GM12801 (cell line): ENCODE measurements around the gene UACA.

ENCODE experiments used
- TF ChIP-seq, protein P1 (sequence below): IDR thresholded peaks from one replicate; pipeline ENCODE4 v1.5.1; 2011; ENCODE audit warnings: control low read depth; ENCODE audit not compliant: insufficient read length; ENCODE audit errors: extremely low read depth

UACA gene

DNA sequence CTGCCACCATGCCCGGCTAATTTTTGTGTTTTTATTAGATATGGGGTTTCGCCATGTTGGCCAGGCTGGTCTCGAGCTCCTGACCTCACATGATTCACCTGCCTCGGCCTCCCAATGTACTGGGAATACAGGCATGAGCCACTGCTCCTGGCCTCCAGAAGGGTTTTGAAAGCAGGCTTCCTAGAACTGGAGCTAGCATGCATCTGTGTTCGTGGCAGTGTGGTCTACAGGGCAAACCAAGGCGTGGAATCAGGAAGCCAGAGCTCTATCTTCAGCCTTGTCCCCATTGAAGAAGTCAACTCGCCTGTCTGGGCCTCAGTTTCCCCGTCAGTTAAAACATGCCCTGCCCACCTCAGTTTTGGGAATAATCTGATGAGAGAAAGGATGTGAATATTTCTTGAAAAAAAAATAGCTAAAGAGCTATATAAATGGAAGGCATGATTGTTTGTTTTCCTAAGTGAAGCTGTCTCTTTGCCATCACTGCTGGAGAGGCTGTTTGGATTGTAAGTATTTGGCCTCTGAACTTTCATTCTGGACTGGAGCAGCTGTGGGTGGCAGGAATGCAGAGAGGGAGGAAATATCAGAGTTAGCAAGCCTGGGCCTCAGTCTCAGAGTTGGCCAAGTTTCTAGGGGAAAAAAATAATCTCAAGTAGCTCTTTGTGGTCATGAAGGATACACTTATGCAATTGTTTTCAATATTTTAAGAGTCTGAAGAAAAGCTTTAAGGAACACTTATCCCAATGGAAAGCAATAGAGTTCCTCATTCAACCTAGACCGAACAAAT lies 36.5 kb upstream of the UACA start:
- TF ChIP-seq, protein P1, sequence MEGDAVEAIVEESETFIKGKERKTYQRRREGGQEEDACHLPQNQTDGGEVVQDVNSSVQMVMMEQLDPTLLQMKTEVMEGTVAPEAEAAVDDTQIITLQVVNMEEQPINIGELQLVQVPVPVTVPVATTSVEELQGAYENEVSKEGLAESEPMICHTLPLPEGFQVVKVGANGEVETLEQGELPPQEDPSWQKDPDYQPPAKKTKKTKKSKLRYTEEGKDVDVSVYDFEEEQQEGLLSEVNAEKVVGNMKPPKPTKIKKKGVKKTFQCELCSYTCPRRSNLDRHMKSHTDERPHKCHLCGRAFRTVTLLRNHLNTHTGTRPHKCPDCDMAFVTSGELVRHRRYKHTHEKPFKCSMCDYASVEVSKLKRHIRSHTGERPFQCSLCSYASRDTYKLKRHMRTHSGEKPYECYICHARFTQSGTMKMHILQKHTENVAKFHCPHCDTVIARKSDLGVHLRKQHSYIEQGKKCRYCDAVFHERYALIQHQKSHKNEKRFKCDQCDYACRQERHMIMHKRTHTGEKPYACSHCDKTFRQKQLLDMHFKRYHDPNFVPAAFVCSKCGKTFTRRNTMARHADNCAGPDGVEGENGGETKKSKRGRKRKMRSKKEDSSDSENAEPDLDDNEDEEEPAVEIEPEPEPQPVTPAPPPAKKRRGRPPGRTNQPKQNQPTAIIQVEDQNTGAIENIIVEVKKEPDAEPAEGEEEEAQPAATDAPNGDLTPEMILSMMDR = no peak

DNA sequence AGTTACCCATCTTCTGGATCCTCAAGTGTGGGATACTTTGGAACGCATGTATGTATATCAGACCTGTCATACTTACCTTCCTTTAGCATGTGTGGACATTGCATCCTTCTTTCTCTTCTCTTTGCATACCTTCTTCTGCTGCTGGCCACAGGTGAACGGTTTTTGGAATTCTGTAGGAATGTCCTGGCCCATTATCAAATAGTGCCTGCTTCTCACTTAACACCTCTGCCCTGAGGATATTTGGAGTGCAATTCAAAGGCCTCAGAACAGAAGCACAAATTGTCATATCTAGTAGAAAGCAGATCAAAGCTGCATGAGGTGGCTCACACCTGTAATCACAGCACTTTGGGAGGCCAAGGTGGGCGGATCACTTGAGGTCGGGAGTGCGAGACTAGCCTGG lies 34.1 kb upstream of the UACA start:
- TF ChIP-seq, protein P1 = no peak

DNA sequence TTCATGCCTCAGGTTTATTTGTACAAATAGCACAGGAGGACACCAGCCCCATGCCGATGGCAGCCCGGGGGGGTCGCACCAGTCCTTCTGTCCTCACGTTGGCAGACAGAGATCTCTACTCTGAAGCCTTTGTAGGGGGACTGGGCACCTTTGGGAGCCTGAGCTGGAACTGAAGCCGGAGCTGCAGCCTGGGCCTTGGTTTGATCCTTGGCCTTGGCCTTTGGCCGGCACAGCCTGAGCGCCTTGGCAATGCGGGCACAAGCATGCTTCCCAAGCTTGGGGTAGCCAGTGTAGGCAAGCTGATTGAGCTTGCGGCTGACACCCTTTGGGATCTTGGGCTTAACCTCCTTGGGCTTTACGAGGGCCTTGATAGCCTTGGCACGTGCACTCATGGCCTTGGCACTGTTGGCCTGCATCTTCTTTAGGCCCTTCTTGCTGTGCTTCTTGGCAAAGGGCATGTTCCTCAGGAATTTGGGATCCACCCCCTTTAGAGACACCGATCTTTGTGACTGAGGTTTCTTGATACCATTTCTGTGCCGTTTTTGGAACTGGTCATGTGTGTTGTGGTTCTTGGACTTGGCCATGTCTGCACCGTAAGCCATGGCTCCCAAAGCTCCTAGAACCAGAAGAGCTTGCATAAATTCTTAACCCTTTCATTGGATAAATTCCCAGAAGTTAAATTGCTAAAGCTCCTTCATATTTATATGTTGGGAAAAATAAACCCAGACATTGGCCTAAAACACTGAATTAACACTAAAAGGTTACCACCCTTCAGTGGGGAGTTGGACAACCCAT lies 33.4 kb upstream of the UACA start:
- TF ChIP-seq, protein P1 = no peak

DNA sequence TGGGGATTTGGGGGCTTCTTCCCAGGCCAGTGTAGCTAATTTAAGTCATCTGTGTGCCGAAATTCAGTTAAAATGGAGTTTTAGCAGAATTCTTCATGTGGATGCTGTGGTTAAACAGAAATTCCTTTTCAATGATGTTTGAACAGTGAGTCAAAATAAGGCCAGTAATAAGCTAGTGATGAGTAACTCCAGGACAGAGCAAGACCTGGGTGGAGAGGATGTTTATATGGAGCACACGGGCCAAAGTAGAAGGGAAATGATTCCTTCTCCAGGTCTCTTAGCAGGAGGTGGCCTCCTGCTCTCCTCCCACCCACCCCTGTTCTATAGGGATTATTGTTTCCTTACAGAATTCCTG lies 31.9 kb upstream of the UACA start:
- TF ChIP-seq, protein P1 = no peak

DNA sequence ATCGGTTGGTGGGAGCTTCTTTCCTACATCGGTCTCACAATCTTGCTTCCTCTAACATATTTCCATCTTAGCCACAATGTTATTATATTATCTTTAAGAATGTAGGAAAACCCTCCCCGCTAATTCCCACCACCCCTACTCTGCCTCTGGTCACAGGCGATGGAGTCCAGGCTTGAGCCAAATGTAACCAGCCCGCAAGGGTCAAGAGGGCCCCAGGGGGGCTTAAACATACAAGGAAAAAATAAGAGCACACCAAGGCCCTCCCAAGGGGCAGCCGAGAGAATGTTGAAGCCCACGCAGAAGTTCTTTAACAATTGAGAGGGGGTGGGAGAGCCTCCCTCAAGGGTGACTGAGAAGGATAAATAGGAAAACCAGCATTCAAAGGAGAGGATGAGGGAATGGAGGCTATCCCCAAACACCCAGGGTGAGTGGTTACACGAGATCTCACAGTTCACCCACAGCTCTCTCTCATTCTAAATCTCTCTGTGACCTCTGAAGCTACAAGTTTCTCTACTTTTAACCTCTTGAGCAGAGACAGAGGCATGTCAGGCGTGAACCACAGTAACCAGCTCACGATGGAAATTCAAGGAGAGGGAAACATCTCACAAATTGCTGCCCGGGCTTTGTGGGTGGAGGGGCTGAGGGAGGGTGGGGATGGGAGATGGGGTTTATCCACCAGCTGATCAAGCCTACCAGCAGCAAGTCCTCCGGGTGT lies 31.4 kb upstream of the UACA start:
- TF ChIP-seq, protein P1 = no peak

DNA sequence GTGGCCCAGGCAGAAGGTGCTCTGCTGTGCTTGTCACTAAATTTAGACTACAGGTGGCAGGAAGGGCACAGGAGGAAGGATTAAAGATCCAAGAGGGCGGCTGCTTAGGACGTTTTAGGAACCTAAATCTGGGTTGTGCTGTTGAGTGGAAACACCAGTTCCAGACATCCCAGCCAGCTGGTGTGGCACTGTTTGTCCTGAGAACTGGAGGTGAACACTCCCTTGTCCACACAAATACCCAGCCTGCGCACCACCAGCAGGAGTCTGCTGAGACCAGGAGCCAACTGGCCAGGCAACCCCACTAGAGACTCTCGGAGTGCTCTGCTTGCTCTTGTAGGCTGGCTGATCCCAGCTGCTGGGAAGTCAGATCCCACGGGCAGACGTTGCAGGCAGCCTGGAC lies 30.3 kb upstream of the UACA start:
- TF ChIP-seq, protein P1 = no peak

DNA sequence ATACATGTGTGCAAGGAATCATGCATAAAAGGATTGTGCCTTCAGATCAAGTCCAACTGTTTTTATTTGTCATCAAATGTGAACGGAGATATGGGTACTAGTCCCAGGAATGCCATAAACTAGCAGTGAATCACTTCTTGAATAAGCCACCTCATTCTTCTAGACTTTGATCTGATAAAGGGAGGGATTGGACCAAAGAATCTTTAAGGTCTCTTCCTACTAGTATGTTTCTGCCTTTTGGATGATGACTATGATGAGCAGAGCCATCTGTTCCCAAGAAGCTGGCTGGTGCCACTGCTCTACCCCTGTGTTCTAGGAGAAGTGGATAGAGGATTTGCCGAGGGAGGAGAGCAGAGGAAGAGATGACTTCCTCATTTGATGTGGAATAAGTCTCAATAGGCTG lies 28.8 kb upstream of the UACA start:
- TF ChIP-seq, protein P1 = no peak
